HPDE6-E6E7 (cell line): ENCODE results near the gene DNAH5.
A peak's percentile ranks its signal among the peaks of the same experiment; 100 is the strongest.
"Not testable (repeated sequence)": the region's sequence is repeated elsewhere in the genome, so short reads cannot be mapped to it uniquely, and the experiment has no call there.

Experiments
- DNase-seq: peaks from one replicate; pipeline ENCODE4 v3.0.0; 2011; ENCODE audit warnings: missing footprints; ENCODE audit errors: extremely low spot score

The DNAH5 gene, protein sequence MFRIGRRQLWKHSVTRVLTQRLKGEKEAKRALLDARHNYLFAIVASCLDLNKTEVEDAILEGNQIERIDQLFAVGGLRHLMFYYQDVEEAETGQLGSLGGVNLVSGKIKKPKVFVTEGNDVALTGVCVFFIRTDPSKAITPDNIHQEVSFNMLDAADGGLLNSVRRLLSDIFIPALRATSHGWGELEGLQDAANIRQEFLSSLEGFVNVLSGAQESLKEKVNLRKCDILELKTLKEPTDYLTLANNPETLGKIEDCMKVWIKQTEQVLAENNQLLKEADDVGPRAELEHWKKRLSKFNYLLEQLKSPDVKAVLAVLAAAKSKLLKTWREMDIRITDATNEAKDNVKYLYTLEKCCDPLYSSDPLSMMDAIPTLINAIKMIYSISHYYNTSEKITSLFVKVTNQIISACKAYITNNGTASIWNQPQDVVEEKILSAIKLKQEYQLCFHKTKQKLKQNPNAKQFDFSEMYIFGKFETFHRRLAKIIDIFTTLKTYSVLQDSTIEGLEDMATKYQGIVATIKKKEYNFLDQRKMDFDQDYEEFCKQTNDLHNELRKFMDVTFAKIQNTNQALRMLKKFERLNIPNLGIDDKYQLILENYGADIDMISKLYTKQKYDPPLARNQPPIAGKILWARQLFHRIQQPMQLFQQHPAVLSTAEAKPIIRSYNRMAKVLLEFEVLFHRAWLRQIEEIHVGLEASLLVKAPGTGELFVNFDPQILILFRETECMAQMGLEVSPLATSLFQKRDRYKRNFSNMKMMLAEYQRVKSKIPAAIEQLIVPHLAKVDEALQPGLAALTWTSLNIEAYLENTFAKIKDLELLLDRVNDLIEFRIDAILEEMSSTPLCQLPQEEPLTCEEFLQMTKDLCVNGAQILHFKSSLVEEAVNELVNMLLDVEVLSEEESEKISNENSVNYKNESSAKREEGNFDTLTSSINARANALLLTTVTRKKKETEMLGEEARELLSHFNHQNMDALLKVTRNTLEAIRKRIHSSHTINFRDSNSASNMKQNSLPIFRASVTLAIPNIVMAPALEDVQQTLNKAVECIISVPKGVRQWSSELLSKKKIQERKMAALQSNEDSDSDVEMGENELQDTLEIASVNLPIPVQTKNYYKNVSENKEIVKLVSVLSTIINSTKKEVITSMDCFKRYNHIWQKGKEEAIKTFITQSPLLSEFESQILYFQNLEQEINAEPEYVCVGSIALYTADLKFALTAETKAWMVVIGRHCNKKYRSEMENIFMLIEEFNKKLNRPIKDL (N-terminal part only)

DNA sequence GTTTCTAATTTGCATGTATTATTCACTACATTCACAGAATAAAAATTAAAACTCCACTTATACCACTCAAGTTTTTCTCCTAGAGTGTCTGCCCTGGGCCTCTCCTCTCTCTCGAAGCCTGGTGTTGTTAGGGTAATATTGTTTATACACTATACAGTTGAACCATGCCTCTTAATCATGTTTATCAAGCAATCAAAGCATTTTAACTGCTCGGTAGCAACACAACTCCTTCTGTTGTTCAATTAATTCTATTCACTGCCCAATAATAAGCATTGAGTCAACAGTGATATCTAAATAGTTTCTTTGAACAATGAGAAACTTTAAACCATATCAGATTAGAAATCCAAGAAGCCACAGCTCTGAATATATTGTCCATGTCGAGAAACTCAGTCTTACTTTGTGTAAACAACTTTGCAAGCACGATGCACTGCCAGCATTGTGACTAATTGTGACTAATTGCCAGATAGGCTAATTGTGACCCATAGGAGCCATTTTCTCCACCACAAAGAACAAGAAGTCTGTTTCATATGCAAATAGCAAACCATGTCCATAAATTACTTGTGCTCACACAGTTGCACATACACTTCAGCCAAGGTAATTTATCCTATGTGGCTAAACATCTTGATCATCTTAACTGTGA is at the start of gene DNAH5:
TSS of gene DNAH5 (minus strand) at position 129 of the 640 bp plus-strand sequence. CDS start 250 bp downstream, outside the sequence.
- DNase-seq = no peak

DNA sequence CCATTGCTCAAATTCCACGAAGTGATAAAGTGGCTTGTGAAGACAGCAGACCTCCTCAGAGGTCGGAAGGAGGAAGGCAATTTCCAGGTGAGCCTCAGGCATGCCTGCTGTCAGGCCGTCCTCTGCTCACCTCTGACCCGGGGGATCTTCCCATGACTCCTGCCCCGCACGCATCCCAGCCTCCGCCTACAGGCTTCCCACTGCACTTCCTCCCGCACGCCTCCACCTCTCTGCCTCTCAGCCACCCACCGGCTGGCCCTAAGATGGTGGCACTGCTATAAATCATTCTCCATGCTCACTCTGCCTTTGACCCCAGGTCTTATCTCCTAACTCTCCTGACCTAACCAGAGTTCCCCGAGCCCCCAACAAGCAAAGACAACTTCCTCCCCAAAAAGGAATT is 49.4 kb upstream of the DNAH5 start:
- DNase-seq = no peak

DNA sequence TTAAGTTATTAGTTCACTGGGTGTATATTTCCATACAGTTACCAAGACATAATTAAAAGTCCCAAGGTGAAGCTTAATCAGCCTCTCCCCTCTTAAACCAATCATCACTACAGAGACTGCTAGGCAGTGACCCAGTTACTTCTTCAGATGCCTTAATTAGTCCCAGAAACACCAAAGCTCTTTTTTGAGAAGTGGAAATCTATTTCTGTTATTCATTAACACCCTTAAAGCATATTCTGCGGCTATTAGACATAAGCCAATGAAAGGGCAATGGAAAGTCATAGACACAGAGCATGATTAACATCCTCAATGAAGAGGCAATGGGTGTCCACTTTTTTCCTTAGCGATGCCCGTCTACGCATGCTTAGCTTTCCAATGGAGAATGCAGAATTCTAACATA is 48.3 kb upstream of the DNAH5 start:
- DNase-seq = no peak

DNA sequence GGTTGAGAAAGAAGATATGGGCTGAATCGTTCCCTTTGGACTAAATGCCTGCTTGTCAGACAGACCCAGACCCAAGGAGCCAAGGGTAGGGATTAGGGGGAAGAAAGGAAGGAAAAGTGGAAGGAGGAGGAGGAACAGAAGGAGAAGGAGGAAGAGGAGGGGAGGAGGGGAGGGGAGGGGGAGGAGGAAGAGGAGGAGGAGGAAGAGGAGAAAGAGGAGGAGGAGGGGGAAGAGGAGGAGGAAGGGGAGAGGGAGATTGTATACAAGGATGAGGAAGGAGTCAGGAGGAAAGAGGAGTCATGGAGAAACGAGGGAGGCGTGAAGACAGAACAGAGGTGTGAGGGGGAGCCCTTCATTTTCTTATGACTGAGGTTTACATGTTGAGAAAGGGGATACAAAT is 46.9 kb upstream of the DNAH5 start:
- DNase-seq = no peak

DNA sequence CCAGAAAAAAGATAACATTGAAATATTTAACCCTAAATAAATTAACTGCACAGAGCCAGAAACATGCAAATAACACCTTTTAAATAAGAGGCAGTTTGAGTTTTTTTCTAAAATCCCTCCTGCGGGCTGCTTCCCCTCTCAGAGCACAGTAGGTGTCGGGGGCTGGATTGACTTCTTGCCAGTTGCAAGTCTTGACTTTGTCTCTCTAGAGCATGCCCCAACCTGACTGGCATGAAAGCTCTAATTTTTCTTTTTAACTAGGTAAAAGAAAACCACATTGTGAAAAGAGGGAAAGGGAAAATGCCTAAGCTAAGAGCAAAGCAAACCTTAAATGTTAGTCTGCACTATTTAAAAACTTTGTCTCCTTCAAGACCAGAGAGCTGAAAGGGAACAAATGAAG is 46.4 kb upstream of the DNAH5 start:
- DNase-seq = no peak

DNA sequence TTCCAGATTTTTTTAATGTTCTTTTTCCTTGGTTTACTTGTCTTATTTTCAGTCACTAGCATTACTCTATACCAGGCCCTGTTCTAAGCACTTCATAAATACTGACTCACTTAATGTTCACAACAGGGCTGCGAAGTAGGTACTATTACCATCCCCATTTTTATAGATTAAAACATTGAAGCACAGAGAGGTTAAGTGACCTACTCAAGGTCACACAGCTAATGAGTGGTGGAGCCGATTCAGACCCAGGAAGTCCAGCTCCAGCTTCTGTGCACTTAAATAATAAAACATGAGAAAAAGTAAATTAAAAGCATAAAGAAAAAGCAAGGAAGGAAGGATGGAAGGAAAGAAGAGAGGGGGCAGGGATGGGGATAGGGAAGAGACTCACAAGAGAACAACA is 45.3 kb upstream of the DNAH5 start:
- no peak for DNase-seq

DNA sequence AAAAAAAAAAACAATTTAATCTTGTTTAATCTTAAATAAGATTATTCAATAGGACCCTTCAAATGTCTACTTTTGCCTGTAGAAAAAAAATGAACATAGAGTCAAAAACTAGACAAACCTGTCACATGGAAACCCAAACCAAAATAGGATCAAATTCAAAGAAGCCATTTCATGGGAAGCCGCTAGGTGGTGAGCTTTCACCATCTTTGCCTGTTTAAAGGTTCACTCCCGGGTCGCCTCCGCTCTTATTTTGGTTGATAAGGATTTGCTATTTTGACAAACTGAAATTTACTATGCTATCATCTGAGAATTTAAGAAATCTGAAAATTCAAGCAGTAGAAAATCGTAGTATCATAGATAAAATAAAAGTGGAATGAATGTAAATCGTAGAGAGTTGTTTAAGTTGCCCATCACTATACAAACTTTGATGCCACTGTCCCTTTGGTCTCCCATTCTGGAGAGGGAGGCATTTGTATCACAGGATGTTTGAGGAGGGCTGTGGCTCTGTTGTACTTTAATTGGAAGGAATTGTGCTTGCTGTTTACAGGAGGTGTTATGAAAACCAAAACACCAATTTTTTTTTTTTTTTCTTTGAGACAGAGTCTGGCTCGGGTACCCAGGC is 43.5 kb upstream of the DNAH5 start:
- no peak for DNase-seq

DNA sequence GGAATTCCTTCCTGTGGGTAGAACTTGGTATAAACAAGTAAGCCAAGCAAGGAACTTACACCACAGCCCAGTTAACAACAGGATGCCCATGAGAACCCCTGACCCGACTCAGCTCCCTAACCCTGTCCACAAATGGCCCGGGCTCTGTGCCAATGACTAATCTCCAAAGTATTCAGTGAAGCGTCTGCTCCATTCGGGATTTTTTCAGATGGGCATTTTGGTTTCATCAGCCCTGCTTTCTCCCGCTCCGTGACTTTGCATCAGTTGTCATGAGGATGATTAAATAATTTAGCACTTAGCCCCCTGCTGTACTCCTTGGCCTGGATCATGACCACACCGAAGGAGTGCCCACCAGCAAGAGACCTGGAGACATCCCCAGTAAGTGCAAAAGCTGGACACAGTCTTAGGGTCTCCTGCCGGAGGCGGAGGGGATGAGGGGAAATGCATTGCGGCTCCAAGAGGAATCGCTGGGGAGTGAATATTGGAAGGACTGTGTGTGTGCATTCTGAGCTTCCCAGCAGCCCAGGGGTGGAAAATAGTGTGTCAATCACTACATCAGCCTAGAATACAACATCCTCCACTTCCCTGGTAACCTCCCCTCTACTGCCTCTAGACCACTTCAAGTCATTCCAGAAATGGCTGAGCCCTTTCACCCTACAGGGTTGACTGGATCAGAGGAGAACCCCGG is 41.4 kb upstream of the DNAH5 start:
- peak; percentile 38 for DNase-seq

DNA sequence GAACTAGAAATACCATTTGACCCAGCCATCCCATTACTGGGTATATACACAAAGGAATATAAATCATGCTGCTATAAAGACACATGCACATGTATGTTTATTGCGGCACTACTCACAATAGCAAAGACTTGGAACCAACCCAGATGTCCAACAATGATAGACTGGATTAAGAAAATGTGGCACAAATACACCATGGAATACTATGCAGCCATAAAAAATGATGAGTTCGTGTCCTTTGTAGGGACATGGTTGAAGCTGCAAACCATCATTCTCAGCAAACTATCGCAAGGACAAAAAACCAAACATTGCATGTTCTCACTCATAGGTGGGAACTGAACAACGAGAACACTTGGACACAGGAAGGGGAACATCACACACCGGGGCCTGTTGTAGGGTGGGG is 40.4 kb upstream of the DNAH5 start:
- not testable (repeated sequence) for DNase-seq

DNA sequence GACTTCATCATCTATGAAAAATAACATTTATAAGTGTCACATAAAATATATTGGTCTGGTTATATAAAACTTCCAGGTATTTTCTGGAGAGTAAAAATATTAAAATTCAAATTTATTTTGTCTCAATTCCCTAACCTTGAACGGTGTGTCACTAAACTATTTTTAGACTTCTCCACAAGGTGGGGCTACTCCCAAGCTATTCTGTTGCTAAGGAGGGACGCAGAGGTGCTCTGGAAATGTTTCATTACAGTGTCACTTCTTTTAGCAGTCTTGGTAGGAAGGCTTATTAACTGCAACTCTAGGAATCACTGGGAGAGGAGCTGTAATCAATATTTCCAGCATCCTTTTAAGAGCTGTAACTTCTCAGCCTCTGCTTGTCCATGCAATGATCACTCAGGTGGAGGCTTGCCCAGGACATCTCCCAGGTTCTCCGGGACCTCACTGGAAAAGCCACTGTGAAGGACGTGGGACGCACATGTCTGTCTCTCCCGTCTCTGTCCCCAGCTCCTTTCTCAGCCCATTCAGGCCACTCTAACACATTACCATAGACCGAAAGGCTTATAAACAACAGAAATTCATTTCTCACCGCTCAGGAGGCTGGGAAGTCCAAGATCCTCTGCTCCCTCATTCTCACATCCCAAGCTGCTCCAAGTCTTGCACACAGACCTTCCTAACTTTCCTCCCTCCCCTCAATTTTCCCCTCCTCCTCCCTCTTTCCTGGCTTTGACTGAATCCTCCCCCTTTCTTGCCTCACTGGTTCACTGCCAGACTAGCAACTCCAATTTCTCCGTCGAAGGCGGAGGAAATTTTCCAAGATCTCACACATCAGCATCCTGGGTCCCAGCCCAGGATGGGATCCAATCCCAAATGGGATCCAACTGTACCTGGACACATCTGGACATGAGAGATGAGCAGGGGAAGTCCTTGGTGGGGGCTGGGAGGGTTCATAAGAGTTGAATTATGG is 32.7 kb upstream of the DNAH5 start:
- DNase-seq = peak; percentile 49

DNA sequence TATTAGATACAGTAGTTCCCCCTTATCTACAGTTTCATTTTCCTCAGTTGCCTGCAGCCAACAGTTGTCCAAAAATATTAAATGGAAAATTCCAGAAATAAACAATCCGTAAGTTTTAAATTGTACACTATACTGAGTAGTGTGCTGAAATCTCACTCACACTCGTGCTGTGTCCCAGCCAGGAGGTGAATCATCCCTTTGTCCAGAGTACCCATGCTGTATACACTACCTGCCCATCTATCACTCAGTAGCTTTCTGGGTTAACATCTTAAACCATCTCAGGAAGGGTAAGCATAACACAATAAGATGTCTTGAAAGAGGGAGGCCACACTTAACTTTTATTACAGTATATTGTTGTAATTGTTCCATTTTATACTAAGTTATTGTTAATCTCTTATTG is 31.7 kb upstream of the DNAH5 start:
- no peak for DNase-seq

DNA sequence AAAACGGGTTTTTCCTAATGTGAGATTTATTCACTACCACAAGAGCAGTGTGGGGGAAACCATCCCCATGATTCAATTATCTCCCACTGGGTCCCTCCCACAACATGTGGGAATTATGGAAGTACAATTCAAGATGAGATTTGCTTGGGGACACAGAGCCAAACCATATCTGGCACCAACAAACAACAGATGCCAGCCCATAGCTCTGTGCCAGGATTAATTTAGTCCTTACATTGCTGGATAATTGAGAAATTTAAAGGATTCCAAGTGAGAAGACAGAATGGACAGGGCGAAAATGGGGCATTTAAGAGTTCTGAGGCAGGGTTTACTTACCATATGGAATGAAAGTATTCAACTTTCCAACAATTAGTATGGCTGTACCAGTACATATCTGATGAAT is 30.8 kb upstream of the DNAH5 start:
- no peak for DNase-seq

DNA sequence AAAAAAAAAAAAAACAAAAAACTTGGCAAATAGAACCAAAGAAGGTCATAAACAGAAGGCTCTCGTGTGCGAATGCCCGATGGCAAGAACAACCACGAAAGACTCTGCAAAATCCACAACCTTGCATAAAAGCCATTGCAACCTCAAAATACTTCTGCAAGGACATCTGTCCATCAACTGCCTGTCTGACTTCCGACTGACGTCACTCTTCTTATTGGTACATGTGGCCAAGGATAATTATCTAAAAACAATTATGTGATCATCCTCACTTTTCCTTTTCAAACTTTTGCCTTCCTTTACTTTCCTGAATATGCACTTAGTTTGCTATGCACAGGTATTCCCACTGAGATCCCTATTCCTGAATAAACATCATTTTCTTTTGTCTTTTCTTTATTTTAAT is 29.2 kb upstream of the DNAH5 start:
- DNase-seq = no peak

DNA sequence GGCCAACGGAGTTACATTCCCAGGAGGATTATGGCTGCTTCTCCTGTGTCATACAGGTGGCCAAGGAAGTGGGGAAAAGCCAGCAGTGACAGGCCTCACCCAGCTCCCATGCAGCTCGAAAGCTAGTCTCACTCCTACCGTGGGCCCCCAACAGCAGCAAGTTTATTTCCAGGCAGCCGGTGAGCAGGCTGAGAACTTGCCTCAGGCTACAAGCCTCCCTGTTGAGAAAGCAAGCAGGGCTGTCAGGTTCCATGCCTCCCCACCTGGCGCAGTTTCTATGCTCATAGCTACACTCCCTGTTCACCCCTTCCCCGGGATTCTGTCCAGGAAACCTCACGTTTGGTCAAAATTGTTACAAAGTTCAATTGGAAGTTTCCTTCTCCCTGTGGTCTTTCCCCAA is 27.5 kb upstream of the DNAH5 start:
- no peak for DNase-seq

DNA sequence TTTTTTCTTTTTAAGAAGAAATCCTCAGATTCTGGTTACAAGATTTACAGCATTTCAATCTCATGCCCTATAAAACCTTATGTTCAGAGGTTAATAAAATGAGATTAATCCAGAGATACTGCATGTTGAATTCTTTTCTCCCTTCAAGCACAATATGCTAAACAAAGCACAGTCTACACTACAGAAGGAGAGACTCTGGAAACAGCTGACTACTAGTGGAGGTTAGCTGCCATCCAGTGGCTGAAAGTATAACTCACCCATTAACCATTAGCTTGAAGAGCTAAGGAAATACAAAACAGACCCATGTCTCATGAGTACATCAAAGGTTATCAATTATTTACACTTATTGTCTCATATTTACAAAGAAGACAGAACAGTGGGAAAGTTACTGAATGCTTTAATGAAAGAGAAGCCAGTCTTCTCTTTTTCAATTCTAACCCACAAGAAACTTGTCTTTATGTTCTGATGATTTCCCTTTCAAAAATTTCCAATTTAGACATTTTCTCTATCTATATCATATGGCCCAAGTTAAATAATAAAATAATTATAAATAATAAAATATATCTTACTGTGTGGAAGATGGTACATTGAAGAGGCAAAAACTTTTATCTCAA is 12.7 kb upstream of the DNAH5 start:
- peak; percentile 49 for DNase-seq

DNA sequence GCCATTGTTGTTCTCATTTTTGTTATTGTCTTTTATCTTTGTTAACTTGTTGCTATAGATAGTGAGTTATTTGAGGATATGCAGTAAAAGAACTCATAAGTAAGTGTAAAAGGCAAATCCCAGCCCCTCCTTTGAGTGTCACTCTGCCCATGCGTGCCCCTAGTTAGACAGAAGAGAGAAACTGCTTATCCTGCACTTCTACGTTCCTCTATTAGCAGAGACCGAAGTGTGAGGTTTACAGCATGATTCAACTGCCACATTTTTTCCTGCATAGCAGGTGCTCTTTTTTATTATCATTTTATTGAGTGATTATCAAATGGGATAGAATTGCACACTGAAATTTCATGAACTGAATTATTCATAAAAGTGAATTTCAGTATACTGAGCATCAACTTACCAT is 12.0 kb upstream of the DNAH5 start:
- no peak for DNase-seq

DNA sequence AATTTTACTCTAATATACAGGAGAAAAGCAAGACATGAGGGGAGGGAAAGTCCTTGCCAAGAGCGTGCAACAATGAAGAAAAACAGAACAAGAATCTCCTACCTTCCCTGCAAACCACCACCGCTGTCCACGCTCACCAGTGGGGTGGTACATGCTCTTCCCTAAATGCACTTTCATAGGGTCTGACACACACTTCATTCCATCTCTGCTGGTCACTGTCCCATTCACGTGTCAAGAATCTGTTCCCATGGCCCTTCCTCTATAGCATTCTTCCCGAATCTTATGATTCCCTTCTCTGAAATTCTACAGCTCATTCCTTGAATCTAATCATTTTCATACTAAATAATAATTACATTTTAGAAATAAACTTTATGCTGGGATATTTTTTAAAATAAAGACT is 11.4 kb upstream of the DNAH5 start:
- DNase-seq = no peak

DNA sequence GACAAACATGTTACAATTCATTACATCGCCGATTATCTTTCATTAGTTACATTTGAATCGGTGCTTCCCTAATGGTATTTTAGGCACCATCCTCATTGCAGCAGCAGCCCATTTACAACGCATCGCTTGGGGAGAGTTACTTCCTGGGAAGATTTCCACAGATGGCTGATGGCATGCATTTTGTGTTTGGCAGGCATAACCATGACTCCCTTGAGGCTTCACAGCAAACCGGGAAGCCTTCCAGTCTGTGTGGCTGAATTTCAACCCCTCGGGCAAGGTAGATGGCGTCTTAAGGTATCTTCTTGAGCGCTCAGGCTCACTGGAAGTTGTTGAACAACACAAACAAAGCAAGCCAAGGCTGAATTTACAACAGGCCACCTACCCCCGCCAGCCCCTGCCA is 1.6 kb upstream of the DNAH5 start:
- DNase-seq = no peak

DNA sequence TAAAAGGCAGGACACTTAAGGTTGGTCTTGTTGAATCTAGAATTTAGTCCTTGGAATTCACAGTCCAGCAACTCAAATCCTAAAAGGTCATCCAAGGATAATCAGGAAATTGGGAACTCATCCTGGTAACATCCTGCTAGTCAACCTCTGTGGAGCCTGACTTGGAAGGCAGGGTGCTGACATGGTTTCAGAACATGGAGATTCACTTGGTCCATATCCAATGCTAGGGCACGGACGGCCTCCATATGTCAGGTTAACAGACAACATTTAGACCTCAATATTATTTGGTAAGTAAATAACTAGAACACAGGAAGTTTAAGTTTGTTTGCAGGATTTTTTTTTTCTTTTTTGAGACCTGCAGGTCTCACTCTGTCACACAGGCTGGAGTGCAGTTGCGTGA is 783 bp upstream of the DNAH5 start:
- DNase-seq = no peak
